HEK293T (cell line): ENCODE data around the gene CBFA2T3.

Experiments
- CTCF ChIA-PET: fragments of 350-600 bp; formaldehyde crosslinking; extraction: SDS; loops from one replicate; lab custom pipeline; 2021; ENCODE audit warnings: antibody characterized with exemption, inconsistent platforms; lab: Yijun Ruan, JAX
- POLR2A ChIA-PET: fragments of 350-600 bp; formaldehyde crosslinking; extraction: SDS; loops from one replicate; lab custom pipeline; 2020; ENCODE audit warnings: antibody characterized with exemption, inconsistent platforms; lab: Yijun Ruan, JAX
- DNase-seq: peaks from one replicate; pipeline ENCODE4 v3.0.0; 2012; ENCODE audit warnings: mixed read lengths; ENCODE audit errors: extremely low spot score
- ARNT ChIP-seq: fragments of 450-650 bp; IDR thresholded peaks from 2 replicates; pipeline ENCODE4 v1.6.1; 2017; ENCODE audit warnings: mild to moderate bottlenecking
- BHLHE40 ChIP-seq: fragments of 450-650 bp; IDR thresholded peaks from 2 replicates; pipeline ENCODE4 v1.6.1; 2016; ENCODE audit warnings: mild to moderate bottlenecking, moderate library complexity, borderline replicate concordance
- CTBP1 ChIP-seq: fragments of 450-650 bp; IDR thresholded peaks from 2 replicates; pipeline ENCODE4 v1.6.1; 2016; ENCODE audit warnings: borderline replicate concordance
- ELF4 ChIP-seq: fragments of 450-650 bp; IDR thresholded peaks from 2 replicates; pipeline ENCODE4 v1.6.1; 2017; ENCODE audit warnings: antibody characterized with exemption
- FOXA1 ChIP-seq: fragments of 450-650 bp; IDR thresholded peaks from 2 replicates; pipeline ENCODE4 v1.6.1; 2016; ENCODE audit warnings: mild to moderate bottlenecking
- FOXK2 ChIP-seq: fragments of 450-650 bp; IDR thresholded peaks from 2 replicates; pipeline ENCODE4 v1.6.1; 2016; ENCODE audit warnings: mild to moderate bottlenecking
- FOXM1 ChIP-seq: fragments of 450-650 bp; IDR thresholded peaks from 2 replicates; pipeline ENCODE4 v1.6.1; 2017; ENCODE audit warnings: mild to moderate bottlenecking, borderline replicate concordance
- HDGF ChIP-seq: fragments of 450-650 bp; IDR thresholded peaks from 2 replicates; pipeline ENCODE4 v1.6.1; 2017; ENCODE audit warnings: antibody characterized with exemption, borderline replicate concordance
- L3MBTL2 ChIP-seq: fragments of 450-650 bp; conservative IDR thresholded peaks from 2 replicates; pipeline ENCODE4 v1.6.1; 2016; ENCODE audit warnings: mild to moderate bottlenecking
- LEF1 ChIP-seq: fragments of 450-650 bp; IDR thresholded peaks from 2 replicates; pipeline ENCODE4 v1.6.1; 2017; ENCODE audit warnings: mild to moderate bottlenecking, borderline replicate concordance
- NFRKB ChIP-seq: fragments of 450-650 bp; IDR thresholded peaks from 2 replicates; pipeline ENCODE4 v1.6.1; 2016; ENCODE audit warnings: mild to moderate bottlenecking, moderate library complexity
- SP1 ChIP-seq: fragments of 450-650 bp; IDR thresholded peaks from 2 replicates; pipeline ENCODE4 v1.6.1; 2017
- SUZ12 ChIP-seq: fragments of 450-650 bp; IDR thresholded peaks from 2 replicates; pipeline ENCODE4 v1.6.1; 2016; ENCODE audit warnings: mild to moderate bottlenecking
- TARDBP ChIP-seq: fragments of 450-650 bp; IDR thresholded peaks from 2 replicates; pipeline ENCODE4 v1.6.1; 2016
- ZNF384 ChIP-seq: fragments of 450-650 bp; IDR thresholded peaks from 2 replicates; pipeline ENCODE4 v1.6.1; 2016
- TF ChIP-seq, protein P1 (sequence below): fragments of 450-650 bp; IDR thresholded peaks from 2 replicates; pipeline ENCODE4 v1.6.1; 2016

Gene CBFA2T3

DNA sequence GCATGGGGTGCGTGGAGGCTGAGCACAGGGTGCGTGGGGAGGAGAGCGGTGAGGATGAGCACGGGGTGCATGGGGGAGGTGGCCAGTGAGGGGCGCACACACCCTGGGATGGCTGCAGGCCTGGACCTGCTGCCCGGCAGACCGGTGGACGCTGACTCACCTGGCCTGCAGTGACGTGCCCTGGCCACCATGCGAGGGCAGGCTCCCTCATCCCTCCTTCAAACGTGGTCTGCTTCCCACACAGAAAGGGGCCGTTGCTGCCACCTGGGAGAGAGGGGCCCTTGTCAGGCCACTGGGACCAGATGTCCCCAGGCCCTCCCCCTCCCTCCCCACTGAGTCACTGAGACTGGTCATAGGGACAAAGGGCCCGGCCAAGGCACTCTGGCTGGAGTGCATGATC is 145.2 kb downstream of the CBFA2T3 start:
- no peak for TF ChIP-seq ARNT
- no peak for TF ChIP-seq TARDBP
- no peak for TF ChIP-seq LEF1
- TF ChIP-seq BHLHE40: no peak
- TF ChIP-seq HDGF: no peak
- no peak for TF ChIP-seq FOXA1
- TF ChIP-seq CTBP1: no peak
- no peak for TF ChIP-seq ELF4
- TF ChIP-seq NFRKB: no peak
- TF ChIP-seq L3MBTL2: no peak
- no peak for TF ChIP-seq FOXM1
- TF ChIP-seq, protein P1, sequence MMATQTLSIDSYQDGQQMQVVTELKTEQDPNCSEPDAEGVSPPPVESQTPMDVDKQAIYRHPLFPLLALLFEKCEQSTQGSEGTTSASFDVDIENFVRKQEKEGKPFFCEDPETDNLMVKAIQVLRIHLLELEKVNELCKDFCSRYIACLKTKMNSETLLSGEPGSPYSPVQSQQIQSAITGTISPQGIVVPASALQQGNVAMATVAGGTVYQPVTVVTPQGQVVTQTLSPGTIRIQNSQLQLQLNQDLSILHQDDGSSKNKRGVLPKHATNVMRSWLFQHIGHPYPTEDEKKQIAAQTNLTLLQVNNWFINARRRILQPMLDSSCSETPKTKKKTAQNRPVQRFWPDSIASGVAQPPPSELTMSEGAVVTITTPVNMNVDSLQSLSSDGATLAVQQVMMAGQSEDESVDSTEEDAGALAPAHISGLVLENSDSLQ: no peak
- no peak for TF ChIP-seq ZNF384
- TF ChIP-seq SP1: no peak
- TF ChIP-seq SUZ12: no peak
- TF ChIP-seq FOXK2: no peak
- no peak for DNase-seq
- CTCF ChIA-PET: no interaction called here

DNA sequence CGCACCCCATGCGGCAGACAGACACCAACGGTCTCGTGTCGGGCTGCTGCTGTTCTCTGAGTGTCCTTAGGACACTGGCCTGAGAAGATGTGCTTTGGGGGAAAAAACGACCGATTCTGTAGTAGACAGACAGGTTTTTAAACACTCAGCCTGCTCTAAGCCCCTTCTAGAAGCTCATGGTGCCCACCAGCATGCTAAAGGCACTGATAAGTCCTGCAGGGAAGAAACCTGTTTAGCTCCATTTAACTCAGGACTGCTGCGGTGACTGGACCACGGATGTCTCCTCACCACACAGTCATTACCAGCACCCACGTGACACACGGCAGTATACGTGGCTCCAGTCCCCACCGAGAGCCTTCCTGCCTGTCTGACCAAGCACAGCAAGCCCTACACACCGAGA is 146.2 kb downstream of the CBFA2T3 start:
- TF ChIP-seq L3MBTL2 (no peak), FOXM1 (no peak), LEF1 (no peak), HDGF (no peak), ARNT (no peak), FOXA1 (no peak), SUZ12 (no peak), CTBP1 (no peak), ELF4 (no peak), NFRKB (no peak), TARDBP (no peak), ZNF384 (no peak)

More for the DNA sequence above, 145.2 kb downstream of the CBFA2T3 start:
- POLR2A ChIA-PET: no interaction called here

DNA sequence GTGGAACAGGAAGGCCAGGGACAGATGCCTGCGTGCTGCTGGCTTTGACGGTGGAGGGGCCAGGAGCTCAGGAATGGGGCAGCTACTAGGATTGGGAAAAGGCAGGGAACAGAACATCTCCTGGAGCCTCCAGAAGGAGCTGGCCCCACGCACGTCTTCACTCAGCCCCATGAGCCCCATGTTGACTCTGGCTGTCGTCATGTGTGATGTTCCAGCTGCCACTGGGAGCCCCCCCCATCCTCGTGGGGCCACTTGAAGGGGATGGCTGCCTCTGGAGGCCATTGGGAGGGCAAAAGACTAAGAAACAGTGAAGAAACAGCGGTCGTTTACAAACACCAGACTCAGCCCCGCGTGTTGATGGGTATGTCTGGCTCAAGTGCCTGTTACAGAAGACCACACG is 146.7 kb downstream of the CBFA2T3 start:
- CTCF ChIA-PET: no interaction called here
- DNase-seq: no peak
- TF ChIP-seq FOXA1 (no peak), L3MBTL2 (no peak), SUZ12 (no peak), NFRKB (no peak), BHLHE40 (no peak), HDGF (no peak), FOXK2 (no peak), FOXM1 (no peak), SP1 (no peak), ARNT (no peak), TARDBP (no peak), ELF4 (no peak), ZNF384 (no peak), LEF1 (no peak), CTBP1 (no peak)
- TF ChIP-seq, protein P1: no peak
- POLR2A ChIA-PET: no interaction called here

More for the DNA sequence above, 146.2 kb downstream of the CBFA2T3 start:
- no peak for DNase-seq
- ChIA-PET POLR2A (no interaction called here), CTCF (no interaction called here)

DNA sequence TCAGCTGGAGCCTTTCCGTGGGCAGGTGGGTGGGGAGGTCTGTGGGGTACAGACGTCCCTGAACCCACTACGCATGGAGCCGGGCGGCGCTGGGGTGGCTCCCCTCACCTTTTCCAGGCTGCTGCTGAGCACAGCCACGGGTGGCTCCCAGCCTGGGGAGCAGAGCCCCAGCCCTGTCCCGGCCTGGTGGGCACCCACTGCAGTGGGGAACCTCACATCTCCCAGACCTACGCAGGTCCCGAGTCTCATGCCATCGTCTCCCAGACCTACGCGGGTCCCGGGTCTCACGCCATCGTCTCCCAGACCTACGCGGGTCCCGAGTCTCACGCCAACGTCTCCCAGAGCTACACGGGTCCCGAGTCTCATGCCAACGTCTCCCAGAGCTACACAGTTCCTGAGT is 148.3 kb downstream of the CBFA2T3 start:
- POLR2A ChIA-PET: no interaction called here
- DNase-seq: no peak
- CTCF ChIA-PET: no interaction called here
- TF ChIP-seq NFRKB (no peak), HDGF (no peak), SUZ12 (no peak), ZNF384 (no peak)

DNA sequence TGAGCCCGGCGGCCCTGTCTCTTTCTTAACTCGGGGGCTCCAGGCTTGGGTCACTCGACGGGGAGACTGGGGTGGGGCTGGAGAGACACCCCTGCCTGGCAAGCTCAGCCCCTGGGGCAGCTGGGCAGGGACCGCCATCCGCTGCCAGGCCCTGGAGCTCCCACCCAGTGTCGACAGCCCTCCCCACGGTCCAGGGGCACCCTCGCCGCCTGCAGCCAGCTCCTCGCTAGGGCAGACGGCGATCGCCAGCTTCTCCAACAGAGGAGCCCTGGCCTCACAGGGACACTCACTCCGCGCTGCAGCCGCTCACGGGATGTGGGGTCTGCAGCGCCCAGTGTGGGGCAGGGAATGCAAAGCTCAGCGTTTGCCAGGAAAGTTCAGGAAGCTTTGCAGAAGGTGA is 149.3 kb downstream of the CBFA2T3 start:
- no peak for DNase-seq
- TF ChIP-seq FOXA1 (no peak), BHLHE40 (no peak), FOXK2 (no peak), TARDBP (no peak), ZNF384 (no peak), NFRKB (no peak), L3MBTL2 (no peak), SP1 (no peak), CTBP1 (no peak), ELF4 (no peak), LEF1 (no peak), FOXM1 (no peak), ARNT (no peak), HDGF (no peak)
- TF ChIP-seq, protein P1: no peak
- ChIA-PET CTCF (no interaction called here), POLR2A (interaction anchor here (0.8 kb wide), 1 partner anchor 16 kb away, joined by 3 read pairs; the partner anchor contains the start of gene APRT)

DNA sequence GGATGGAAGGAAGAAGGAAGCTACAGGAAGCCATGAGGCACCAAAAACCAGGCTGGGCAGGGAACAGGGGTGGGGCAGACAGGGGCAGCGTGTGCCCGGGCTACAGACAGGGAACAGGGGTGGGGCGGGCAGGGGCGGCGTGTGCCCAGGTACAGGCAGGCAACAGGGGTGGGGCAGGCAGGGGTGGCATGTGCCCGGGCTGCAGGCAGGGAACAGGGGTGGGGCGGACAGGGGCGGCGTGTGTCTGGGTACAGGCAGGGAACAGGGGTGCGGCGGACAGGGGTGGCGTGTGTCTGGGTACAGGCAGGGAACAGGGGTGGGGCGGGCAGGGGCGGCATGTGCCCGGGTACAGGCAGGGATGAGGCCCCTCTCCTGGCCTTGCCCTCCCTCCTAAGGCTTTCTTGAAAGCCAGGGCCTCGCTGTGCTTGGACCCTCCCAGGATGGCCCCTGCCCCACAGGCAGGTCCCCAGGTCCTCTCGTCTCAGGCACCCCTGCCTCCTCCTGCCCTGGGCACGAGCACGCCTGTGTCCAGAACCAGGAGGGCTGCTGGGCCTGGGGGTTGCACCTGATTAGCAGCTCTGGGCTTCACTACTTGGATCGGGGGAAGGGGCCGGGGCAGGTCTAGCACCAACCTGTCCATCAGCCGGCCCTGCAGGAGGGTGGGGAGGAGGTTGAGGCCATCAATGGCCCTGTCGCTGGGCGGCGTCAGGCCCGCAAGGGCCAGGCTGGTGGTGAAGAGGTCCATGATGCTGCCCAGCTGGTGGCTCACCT is 150.8 kb downstream of the CBFA2T3 start:
- no peak for DNase-seq
- no peak for TF ChIP-seq SP1
- no peak for TF ChIP-seq LEF1
- no peak for TF ChIP-seq ZNF384
- no peak for TF ChIP-seq HDGF
- no peak for TF ChIP-seq FOXA1
- no peak for TF ChIP-seq L3MBTL2
- TF ChIP-seq BHLHE40: no peak
- TF ChIP-seq ELF4: no peak
- CTCF ChIA-PET: interaction anchor here (0.6 kb wide), 1 partner anchor 205 kb away, joined by 3 read pairs; no protein-coding TSS in a partner anchor
- POLR2A ChIA-PET: no interaction called here
